Measurements from ENCODE around the gene ATP7A. TPM values are rescaled to one million over a fixed set of nuclear protein-coding genes. Genes with fewer than 3 reads are reported as not detected.
"Not testable (repeated sequence)": the region's sequence is repeated elsewhere in the genome, so short reads cannot be mapped to it uniquely, and the experiment has no call there.

The ATP7A gene
- 10 to 100 TPM in 2 of 4 donors, 1 to 10 TPM in 2; 9.0 to 10.5 (median 10.1) TPM for total RNA-seq
- 1 to 10 TPM in 1 of 3 donors, under 1 TPM in 2; 0.46 to 2.6 (median 0.60) TPM for polyA plus RNA-seq

- Histone ChIP-seq H3K4me3 (peak within 1 kb of the TSS; percentile 46 to 59 (median 56)), H3K27ac (peak within 1 kb of the TSS; percentile 76 to 87 (median 81)), H3K4me1 (peaks cover 0 to 6% (median 0%) of the 10 kb centered on the region in 4 donors), H3K36me3 (peaks cover 0 to 6% (median 0%) of the 10 kb centered on the region in 4 donors), H3K27me3 (no peaks in the 10 kb centered on the region), H3K9me3 (no peaks in the 10 kb centered on the region)
- 2% methylated on average over 36 of the region's 36 CpGs for WGBS, 2 donors
- TF ChIP-seq EP300 (IDR thresholded peaks at IDR 0.05) (no peak), POLR2A (IDR thresholded peaks at IDR 0.05) (peak in 1 of 2 donors; percentile 29), CTCF (IDR thresholded peaks at IDR 0.05) (peak; percentile 29 to 47 (median 44)), POLR2AphosphoS5 (IDR thresholded peaks at IDR 0.05) (peak; percentile 54 to 84 (median 73))
- peak; percentile 94 for DNase-seq
- intact Hi-C loops (cut with DNase I): loop anchor here (2.0 to 5.0 kb wide), 2 partner anchors 117 to 195 kb away; partner anchors contain the start of gene PGK1
These were observed at the start of gene ATP7A for GRCh38 chrX:77910108-77910840. TSS of gene ATP7A (plus strand) at chrX:77910693. CDS start at chrX:77971642, 60,949 bp downstream.

DNA sequence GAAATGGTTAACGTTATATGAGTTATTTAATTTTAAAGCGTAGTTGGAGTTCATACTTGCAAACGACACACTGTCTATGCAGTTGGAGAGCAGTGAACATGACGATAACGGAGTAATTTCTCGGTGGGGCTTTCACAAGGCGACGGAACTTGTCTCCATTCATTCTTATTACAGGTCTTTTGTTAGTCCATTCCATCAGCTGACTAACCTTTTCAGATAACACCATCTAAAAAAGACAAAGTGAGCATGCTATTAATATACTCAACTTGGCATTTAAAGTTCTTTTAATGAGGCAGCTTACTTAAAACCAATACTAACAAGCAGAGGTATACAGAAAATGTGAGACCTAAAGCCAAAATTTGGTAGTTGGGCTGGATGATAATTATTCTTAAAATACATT, 35.1 kb upstream of the ATP7A start:
- no peak for TF ChIP-seq POLR2A (IDR thresholded peaks at IDR 0.05)
- TF ChIP-seq EP300 (IDR thresholded peaks at IDR 0.05): no peak
- no peak for TF ChIP-seq POLR2AphosphoS5 (IDR thresholded peaks at IDR 0.05)
- TF ChIP-seq CTCF (IDR thresholded peaks at IDR 0.05): no peak
- Histone ChIP-seq H3K27ac (no peak overlapping the region), H3K9me3 (no peaks in the 10 kb centered on the region), H3K4me3 (no peak overlapping the region), H3K4me1 (no peaks in the 10 kb centered on the region), H3K36me3 (peaks cover 0 to 9% (median 0%) of the 10 kb centered on the region in 4 donors), H3K27me3 (no peaks in the 10 kb centered on the region)
- DNase-seq: no peak
- intact Hi-C loops (cut with DNase I): no loop called here
- 98 to 100% methylated on average over 8 of the region's 8 CpGs for WGBS, 2 donors

GRCh38 chrX:77881418-77881817, 29.1 kb upstream of the ATP7A start:
- H3K4me1 ChIP-seq; H3K4me3 ChIP-seq; DNase-seq; H3K27me3 ChIP-seq; H3K36me3 ChIP-seq; H3K9me3 ChIP-seq; intact Hi-C loops (cut with DNase I); H3K27ac ChIP-seq: not testable (repeated sequence)
- 72 to 79% methylated on average over 4 of the region's 4 CpGs for whole genome bisulfite sequencing, 2 donors

- intact Hi-C loops (cut with DNase I): loop anchor here (10.0 kb wide), 1 partner anchor 108 kb away; the partner anchor contains the start of gene ATRX
- 91 to 99% methylated on average over 2 of the region's 2 CpGs for WGBS, 2 donors
- Histone ChIP-seq H3K27ac (no peak overlapping the region), H3K36me3 (no peaks in the 10 kb centered on the region), H3K4me1 (peaks cover 0 to 21% (median 6%) of the 10 kb centered on the region in 4 donors), H3K27me3 (no peaks in the 10 kb centered on the region), H3K4me3 (no peak overlapping the region), H3K9me3 (no peaks in the 10 kb centered on the region)
- DNase-seq: no peak
- no peak for TF ChIP-seq POLR2AphosphoS5 (IDR thresholded peaks at IDR 0.05)
- no peak for TF ChIP-seq POLR2A (IDR thresholded peaks at IDR 0.05)
- no peak for TF ChIP-seq CTCF (IDR thresholded peaks at IDR 0.05)
- no peak for TF ChIP-seq EP300 (IDR thresholded peaks at IDR 0.05)
These were observed 17.6 kb upstream of the ATP7A start for GRCh38 chrX:77892887-77893286.

- peak overlapping the region in 1 of 4 donors; percentile 90 for H3K27ac ChIP-seq
- TF ChIP-seq POLR2A (IDR thresholded peaks at IDR 0.05): no peak
- TF ChIP-seq POLR2AphosphoS5 (IDR thresholded peaks at IDR 0.05): no peak
- no peak for TF ChIP-seq EP300 (IDR thresholded peaks at IDR 0.05)
- TF ChIP-seq CTCF (IDR thresholded peaks at IDR 0.05): no peak
- no peaks in the 10 kb centered on the region for H3K27me3 ChIP-seq
- 72 to 83% methylated on average over 10 of the region's 10 CpGs for WGBS, 2 donors
- peaks cover 0 to 21% (median 6%) of the 10 kb centered on the region in 4 donors for H3K4me1 ChIP-seq
- no peaks in the 10 kb centered on the region for H3K9me3 ChIP-seq
- no peaks in the 10 kb centered on the region for H3K36me3 ChIP-seq
- DNase-seq: no peak
- no peak overlapping the region for H3K4me3 ChIP-seq
- intact Hi-C loops (cut with DNase I): loop anchor here (10.0 kb wide), 1 partner anchor 109 kb away; the partner anchor contains the start of gene ATRX
These were observed 16.8 kb upstream of the ATP7A start for GRCh38 chrX:77893713-77894112.
